ENCODE results near the gene KCNMA1. TPM values are rescaled to one million over a fixed set of nuclear protein-coding genes. Genes with fewer than 3 reads are reported as not detected.

The KCNMA1 gene
- polyA plus RNA-seq, 1 donor from 2014 or later, result 60.8 TPM

GRCh38 chr10:77104459-77104980 lies 533.1 kb downstream of the KCNMA1 start:
- Histone ChIP-seq H3F3A (ENCODE audit: insufficient read depth, low read length, poor library complexity, severe bottlenecking) (no peaks in the 10 kb centered on the region), H3K9ac (ENCODE audit: low read length) (no peak overlapping the region), H3K27ac (ENCODE audit: low read length) (no peak overlapping the region), H3K79me2 (replicated peaks; ENCODE audit: insufficient read depth, low read length) (no peaks in the 10 kb centered on the region), H3K9me2 (ENCODE audit: insufficient read depth, low read length) (no peaks in the 10 kb centered on the region), H3K9me3 (ENCODE audit: low read length) (no peaks in the 10 kb centered on the region), H3K36me3 (ENCODE audit: insufficient read depth, low read length) (no peaks in the 10 kb centered on the region), H3K4me3 (ENCODE audit: low read length) (no peak overlapping the region), H2AFZ (ENCODE audit: low read depth, low read length) (no peak overlapping the region), H3K4me2 (ENCODE audit: low read length) (no peak overlapping the region), H4K20me1 (ENCODE audit: insufficient read depth) (no peaks in the 10 kb centered on the region), H3K27me3 (ENCODE audit: insufficient read depth, low read depth, low read length) (no peaks in the 10 kb centered on the region)
- TF ChIP-seq MXI1 (conservative IDR thresholded peaks at IDR 0.05; ENCODE audit: poor library complexity, severe bottlenecking) (no peak), EP300 (conservative IDR thresholded peaks at IDR 0.05; ENCODE audit: poor library complexity, severe bottlenecking) (no peak), TAF1 (IDR thresholded peaks at IDR 0.05; ENCODE audit: low read depth) (no peak), CTCF (IDR thresholded peaks at IDR 0.05; ENCODE audit: poor library complexity, severe bottlenecking) (no peak), SMC3 (conservative IDR thresholded peaks at IDR 0.05; ENCODE audit: poor library complexity) (no peak), RAD21 (conservative IDR thresholded peaks at IDR 0.05) (no peak), EZH2 (IDR thresholded peaks at IDR 0.05; ENCODE audit: borderline replicate concordance, insufficient read depth, low read length, poor library complexity, severe bottlenecking) (no peak), REST (IDR thresholded peaks at IDR 0.05; ENCODE audit: borderline replicate concordance) (no peak), POLR2AphosphoS5 (IDR thresholded peaks at IDR 0.05) (no peak)

GRCh38 chr10:77103213-77103612 lies 534.4 kb downstream of the KCNMA1 start:
- no peak for TF ChIP-seq EP300 (conservative IDR thresholded peaks at IDR 0.05; ENCODE audit: poor library complexity, severe bottlenecking)
- TF ChIP-seq TAF1 (IDR thresholded peaks at IDR 0.05; ENCODE audit: low read depth), result no peak
- TF ChIP-seq SMC3 (conservative IDR thresholded peaks at IDR 0.05; ENCODE audit: poor library complexity), result no peak
- TF ChIP-seq REST (IDR thresholded peaks at IDR 0.05; ENCODE audit: borderline replicate concordance), result no peak
- no peak for TF ChIP-seq MXI1 (conservative IDR thresholded peaks at IDR 0.05; ENCODE audit: poor library complexity, severe bottlenecking)
- no peak for TF ChIP-seq EZH2 (IDR thresholded peaks at IDR 0.05; ENCODE audit: borderline replicate concordance, insufficient read depth, low read length, poor library complexity, severe bottlenecking)
- TF ChIP-seq RAD21 (conservative IDR thresholded peaks at IDR 0.05), result no peak
- TF ChIP-seq CTCF (IDR thresholded peaks at IDR 0.05; ENCODE audit: poor library complexity, severe bottlenecking), result no peak
- no peak for TF ChIP-seq POLR2AphosphoS5 (IDR thresholded peaks at IDR 0.05)
- Histone ChIP-seq H3K27me3 (ENCODE audit: insufficient read depth, low read depth, low read length) (no peaks in the 10 kb centered on the region), H3F3A (ENCODE audit: insufficient read depth, low read length, poor library complexity, severe bottlenecking) (no peaks in the 10 kb centered on the region)

More at GRCh38 chr10:77103213-77103612, 534.4 kb downstream of the KCNMA1 start:
- no peak overlapping the region for H3K27ac ChIP-seq (ENCODE audit: low read length)
- H3K9me3 ChIP-seq (ENCODE audit: low read length), result no peaks in the 10 kb centered on the region
- H4K20me1 ChIP-seq (ENCODE audit: insufficient read depth), result no peaks in the 10 kb centered on the region
- no peak overlapping the region for H2AFZ ChIP-seq (ENCODE audit: low read depth, low read length)
- H3K9ac ChIP-seq (ENCODE audit: low read length), result no peak overlapping the region
- no peaks in the 10 kb centered on the region for H3K79me2 ChIP-seq (replicated peaks; ENCODE audit: insufficient read depth, low read length)
- H3K4me2 ChIP-seq (ENCODE audit: low read length), result no peak overlapping the region
- H3K9me2 ChIP-seq (ENCODE audit: insufficient read depth, low read length), result no peaks in the 10 kb centered on the region
- H3K36me3 ChIP-seq (ENCODE audit: insufficient read depth, low read length), result no peaks in the 10 kb centered on the region
- no peak overlapping the region for H3K4me3 ChIP-seq (ENCODE audit: low read length)

Data from neural cell (in vitro differentiated cells).